ENCODE measurements around the gene ZNF747.
"Not testable (repeated sequence)": the region's sequence is repeated elsewhere in the genome, so short reads cannot be mapped to it uniquely, and the experiment has no call there.

Gene ZNF747

DNA sequence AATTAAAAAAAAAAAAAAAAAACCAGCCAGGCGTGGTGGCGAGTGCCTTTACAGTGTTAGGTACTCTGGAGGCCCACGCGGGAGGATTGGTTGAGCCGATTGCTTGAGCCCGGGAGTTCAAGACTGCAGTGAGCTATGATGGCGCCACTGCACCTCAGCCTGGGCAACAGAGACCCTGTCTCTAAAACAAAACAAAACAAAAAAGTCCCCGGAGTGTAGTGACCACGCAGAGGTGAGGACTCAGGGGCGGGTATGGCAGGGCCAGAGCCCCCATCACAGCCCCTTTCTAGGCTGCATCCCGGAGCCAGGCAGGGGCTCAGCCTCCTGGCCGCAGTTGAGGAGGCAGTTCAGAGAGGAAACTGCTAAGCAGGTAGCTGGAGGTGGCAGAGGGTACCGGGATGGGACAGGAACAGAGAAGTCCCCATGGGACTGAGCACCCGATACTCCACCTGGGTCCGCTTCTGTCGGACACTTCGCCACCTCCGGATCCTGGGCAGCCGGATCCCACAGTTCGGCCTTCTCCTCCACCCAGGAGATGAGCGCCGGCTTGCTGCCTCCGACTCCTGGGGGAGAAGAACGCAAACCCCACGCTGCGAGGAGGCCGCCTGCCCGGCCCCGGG is 800 bp downstream of the ZNF747 start:
- DNase-seq (ENCODE audit: low read depth): no peak

DNA sequence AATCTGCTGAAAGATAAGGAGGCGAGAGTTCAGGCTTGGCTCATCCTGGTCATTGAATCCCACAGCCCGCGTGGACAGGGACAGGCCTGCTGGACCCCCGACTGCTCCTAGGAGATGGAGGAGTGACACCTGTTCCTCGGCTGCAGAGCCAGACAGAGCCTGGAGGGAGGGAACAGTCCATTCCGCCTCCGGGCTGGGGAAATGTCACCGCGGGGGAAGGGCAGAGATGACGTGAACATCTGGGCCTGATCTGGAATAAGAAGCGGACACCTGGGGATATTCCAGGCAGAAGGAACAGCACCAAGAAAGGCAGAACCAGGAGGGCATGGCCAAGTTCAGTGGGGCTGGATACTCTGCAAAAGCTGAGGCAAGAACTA is 1.5 kb downstream of the ZNF747 start:
- DNase-seq (ENCODE audit: low read depth): no peak

DNA sequence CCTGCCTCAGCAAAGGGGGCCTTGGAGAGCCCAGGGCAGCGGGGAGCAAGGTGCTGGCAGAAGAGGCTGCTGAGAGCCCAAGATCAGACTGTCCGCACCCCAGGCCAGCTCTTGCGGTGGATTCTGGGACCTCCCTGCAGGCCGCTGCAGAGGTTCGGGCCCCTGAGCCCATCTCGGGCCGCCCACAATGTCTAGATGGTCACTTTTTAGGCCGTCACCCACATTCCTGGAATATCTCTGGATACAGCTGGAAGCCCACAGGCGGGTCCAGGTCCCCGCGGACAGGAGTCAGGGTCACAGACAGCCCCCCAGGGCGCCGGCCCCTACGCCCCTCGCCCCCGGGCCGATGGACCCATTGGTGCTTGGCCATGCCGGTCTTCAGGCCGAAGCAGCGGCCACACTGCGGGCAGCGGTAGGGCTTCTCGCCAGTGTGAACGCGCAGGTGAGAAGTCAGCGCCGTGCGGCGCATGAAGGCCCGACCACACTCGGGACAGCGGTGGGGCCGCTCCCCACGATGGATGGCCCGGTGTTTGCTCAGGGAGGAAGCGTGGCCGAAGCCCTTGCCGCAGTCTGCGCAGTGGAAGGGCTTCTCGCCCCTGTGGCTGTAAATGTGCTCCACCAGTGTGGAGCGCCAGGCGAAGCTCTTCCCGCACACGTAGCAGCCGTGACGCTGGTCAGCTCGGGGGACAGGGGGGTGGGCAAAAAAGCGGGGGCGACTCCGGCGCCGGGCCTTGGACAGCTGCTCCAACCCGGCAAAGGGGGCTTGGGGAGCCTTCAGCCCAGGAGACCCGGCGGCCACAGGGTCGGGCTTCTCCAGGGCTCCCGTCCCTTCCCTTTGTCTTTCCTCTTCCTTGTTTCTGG is 2.1 kb downstream of the ZNF747 start:
- no peak for DNase-seq (ENCODE audit: low read depth)

DNA sequence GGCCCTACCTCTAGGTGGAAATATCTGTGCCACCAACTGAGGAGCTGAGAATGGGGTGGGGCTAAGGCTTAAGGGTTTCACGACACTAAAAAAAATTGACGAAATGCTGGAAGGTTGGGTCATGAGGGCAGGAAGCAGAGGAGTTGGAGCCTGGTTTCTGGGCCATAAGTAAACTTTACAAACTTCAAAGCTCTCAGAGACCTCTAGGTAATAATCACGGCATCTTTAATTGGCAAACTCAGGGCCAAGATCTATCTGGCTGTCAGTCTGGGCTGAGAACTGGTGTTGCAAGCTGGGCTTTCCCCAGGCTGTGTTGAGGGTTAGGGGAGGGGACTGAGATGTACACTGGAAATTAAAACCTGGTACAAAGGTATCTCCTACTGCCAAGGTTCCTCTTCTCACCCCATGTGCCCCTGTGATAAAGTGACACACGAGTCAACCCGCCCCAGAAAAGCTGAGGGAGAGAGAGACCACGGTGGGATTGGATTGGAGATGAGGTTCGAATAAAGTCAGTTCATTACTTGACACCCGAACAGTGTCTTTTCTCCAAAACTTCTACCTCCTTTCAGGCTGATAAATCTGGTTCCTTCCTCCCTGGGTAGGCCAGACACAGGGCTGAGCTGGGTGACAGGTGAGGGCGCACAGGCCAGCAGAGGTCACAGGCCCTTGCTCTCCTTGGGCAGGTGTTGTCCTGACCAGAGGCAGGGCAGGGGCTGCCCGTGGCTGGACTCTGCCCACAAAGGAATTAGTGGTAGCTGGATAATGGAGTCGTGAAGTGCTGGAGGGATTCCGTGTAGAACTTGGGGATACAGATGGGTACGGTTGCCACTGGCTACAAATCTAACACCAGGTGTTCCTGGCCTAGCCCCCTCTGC is 4.3 kb downstream of the ZNF747 start:
- no peak for DNase-seq (ENCODE audit: low read depth)

DNA sequence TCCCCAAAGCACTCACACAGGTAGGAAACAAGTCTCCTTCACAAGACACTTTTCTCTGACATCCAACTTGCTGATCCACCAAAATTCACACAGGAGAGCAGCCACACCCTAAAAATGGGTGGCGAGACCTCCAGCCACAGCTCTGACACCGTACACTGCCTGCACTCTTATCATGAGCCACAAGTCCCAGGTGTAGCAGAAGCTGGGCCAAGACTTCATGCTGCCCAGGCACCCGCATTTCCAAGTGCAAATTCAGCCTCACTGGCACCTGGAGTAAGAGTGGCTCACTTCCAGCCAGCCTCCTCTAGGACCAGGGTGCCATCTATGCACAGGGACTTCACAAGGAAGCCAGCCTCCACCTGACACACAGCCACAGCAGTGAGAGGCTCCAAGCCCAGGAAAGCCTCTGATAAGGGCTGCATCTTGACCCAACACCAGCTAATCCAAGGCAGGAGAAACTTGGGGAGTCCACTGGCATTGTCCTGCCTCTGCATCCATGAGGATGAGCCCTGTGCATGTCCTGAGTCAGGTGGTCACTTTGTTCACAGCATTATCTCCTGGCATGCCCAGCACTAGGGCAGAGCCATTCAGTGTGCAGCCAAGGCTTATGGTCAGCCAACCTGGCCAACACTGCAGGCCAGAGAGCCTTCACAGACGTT is 5.7 kb downstream of the ZNF747 start:
- DNase-seq (ENCODE audit: low read depth): no peak

DNA sequence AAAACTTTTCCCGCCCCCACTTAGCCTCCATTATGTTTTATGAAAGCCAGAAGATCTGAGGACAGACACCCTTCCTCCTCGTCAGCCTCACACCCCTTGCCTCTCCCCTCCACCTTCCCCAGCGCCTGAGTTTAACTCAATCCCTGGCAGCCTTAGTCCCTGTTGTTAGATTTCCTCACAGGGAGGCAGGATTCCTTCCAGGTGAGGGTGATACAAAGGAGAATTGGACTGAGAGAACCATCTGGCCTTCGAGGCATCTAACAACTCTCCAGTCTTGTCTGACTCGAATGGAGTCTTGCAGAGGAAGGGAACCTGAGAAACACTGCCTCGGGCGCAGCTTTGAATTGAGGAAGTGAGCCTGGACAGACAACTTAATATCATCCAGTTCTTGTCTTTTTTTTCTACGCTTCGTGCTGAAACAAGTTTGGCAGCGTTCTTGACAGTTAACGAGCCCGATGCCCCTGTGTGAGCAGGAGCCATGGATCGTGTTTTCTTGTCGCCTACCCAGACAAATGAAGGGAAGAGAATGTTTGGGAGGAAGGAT is 7.0 kb downstream of the ZNF747 start:
- no peak for DNase-seq (ENCODE audit: low read depth)

DNA sequence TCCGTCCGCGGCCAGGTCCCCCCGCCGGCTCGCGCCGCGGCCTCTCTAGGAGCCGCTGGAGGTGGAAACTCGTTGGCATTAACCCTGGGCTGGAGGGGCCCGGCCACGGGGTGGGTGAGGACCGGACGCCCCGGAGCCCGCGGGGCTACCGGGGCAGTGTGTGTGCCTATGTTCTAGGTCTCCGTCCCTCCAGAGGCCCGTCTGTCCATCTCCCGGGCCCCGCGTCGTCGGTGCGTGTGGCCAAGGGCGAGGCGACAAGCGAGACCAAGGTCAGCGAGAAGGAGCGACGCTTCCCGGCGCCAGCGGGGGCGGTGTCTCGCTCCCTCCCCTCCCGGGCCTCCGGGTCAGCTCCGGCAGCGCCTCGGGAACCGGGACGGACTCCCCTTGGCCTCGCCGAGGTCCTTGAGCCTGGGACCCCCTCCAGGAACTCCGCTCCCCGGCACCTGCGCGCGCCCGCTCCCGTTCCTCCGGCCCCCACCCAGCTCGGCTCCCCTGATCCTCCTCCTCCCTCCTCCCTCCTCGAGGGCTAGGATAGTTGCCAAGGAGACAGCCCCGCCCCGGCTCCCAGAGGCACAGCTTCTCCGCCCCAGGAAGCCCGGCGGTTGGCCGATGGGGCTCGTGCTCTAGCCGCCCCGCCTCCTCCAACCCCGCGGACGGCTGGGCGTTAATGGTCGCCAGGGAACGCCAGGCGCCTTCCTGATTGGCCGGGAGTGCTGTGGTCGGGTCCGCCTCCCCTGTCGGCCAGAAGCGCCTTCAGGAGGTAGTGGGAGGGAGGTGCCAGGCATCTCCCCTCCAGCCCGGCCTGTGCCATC is 7.6 kb downstream of the ZNF747 start:
- peak; percentile 82 for DNase-seq (ENCODE audit: low read depth)

DNA sequence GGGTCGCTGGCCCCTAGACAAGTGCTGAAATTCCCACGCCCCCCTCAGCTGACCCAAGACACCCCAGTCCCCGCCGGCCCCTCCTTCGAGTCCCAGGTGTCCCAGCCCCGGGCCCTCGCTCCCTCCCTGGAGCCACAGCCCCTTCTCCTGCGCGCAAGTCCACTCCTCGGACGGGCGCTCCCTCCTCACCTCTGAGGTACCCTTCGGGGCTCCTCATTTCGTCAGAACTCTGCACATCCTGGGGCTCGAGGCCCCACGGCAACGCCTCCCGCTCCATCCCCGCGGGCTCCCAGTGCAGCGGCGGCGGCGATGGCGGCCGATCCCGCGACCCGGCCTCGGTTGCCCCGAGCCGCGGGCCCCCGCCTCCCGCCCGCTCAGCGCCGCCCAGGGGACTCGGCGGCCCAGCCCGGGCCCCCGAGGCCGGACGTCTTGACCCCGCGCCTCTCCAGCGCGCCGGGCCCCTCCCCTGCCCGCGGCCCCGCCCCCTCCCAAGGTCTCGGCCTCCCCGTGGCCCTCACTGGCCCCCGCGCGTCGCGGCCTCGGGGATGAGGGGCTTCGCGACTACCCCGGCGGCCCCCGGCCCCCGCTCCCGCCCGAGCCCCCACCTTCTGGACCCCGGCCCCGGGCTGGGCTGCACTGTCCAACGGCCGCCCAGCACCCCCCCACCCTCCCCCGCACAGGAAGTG is 8.4 kb downstream of the ZNF747 start, which contains the start of gene ZNF768:
Gene ZNF768, minus strand, starts transcription at position 430 of the 686 bp plus-strand sequence. Its CDS starts 153 bp downstream, at position 277.
- peak; percentile 20 for DNase-seq (ENCODE audit: low read depth)

DNA sequence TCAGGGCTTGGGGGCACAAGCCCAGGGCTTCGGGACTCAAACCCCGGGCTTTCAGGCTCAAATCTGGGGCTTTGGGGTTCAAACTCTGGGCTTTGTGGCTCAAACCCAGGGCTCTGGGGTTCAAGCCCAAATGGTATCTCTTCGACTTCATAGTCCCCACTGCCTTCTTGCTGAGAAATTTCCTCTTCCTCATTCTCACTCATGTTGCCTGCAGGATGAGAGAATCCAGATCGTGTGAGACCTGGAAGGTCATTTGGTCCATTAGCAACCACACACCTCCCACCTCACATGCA is 8.9 kb downstream of the ZNF747 start:
- no peak for DNase-seq (ENCODE audit: low read depth)

DNA sequence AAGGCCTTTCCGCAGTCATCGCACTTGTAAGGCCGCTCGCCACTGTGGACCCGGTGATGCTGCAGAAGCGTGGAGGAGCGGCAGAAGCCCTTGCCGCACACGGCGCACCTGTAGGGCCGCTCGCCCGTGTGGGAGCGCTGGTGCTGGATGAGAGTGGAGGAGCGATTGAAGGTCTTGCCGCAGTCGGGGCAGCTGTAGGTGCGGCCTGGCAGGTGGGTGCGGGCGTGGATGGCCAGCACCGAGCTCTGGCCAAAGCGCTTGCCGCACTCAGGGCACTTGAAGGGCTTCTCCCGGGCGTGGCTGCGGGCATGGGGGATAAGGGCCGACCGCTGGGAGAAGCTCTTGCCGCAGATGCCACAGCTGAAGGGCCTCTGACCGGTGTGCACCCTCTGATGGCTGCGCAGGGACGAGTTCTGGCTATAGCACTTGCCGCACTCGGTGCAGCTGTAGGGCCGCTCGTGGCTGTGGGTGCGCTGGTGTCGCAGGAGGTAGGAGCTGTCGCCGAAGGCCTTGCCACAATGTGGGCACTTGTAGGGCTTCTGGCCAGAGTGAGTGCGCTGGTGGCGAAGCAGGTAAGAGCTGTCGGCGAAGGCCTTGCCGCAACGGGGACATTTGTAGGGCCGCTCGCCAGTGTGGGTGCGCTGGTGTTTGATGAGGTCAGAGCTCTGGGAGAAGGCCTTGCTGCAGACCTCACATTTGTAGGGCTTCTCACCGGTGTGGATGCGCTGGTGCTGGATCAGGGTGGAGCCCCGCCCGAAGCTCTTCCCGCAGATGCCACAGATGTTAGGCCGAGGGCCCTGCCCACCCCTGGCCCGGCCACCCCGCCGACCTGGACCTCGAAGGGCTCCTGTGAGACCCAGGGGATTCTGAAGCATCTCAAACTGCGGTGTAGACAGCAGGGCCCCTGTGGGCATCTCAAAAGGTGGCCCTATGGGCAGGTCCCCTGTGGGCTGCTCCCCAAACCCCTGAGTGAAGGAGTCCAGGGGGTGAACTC is 9.8 kb downstream of the ZNF747 start:
- DNase-seq (ENCODE audit: low read depth): no peak

DNA sequence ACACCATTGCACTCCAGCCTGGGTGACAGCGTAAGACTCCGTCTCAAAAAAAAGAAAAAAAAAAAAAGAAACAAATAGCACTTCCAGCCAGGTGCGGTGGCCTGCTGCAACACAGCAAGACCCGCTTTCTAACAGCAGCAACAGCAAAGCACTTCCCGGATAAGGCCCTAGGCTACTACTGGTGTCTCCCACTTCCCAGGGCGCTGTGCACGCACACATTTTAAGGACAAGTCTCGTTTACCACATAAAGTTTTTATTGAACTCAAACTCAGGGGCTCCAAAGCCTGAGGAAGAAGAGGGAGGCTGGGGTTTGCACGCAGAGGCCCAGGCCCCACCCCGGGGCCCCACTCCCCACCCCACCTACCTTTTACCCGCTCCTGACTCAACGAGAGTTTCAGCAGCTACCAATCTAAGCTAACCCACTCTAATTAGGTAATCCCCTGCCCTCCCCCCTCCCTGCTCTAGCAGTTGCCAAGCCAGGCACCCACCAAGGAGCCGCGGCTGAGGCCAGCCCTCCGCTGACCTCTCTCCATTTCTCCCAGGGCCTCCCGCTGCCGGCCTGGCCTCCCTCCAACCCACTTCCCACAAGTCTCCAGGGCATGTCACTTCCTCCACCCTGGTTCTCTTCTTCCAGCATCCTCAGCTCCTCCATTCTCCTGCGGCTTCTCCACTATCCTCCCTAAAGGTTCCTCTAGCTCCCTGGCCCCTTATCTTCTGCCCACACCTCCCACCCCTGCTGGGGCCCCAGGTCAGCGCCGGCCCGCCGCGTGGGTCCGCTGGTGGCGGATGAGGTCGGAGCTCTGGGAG is 10.7 kb downstream of the ZNF747 start:
- no peak for DNase-seq (ENCODE audit: low read depth)

DNA sequence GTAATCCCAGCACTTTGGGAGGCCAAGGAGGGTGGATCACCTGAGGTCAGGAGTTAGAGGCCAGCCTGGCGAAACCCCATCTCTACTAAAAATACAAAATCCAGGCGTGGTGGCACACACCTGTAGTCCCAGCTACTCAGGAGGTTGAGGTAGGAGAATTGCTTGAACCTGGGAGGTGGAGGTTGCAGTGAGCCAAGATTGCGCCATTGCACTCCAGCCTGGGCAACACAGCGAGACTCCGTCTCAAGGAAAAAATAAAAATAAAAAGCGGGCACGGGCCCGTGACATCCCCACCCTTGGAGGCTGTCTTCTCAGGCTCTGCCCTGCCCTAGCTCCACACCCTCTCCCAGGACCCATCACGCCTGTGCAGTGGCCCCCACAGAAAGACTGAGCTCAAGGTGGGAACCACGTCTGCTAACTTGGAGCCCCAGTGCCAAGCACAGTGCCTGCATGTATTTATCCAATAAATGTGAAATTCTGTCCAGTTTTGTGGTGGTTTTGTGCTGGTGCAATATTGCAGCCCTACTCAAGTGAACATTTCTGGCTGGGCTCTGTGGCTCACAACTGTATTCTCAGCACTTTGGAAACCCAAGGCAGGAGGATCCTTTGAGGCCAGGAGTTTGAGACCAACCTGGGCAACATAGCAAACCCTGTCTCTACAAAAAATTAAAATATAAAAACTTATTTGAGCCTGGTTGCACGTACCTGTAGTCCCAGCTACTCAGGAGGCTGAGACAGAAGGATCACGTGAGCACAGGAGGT is 11.8 kb downstream of the ZNF747 start:
- DNase-seq (ENCODE audit: low read depth): not testable (repeated sequence)

DNA sequence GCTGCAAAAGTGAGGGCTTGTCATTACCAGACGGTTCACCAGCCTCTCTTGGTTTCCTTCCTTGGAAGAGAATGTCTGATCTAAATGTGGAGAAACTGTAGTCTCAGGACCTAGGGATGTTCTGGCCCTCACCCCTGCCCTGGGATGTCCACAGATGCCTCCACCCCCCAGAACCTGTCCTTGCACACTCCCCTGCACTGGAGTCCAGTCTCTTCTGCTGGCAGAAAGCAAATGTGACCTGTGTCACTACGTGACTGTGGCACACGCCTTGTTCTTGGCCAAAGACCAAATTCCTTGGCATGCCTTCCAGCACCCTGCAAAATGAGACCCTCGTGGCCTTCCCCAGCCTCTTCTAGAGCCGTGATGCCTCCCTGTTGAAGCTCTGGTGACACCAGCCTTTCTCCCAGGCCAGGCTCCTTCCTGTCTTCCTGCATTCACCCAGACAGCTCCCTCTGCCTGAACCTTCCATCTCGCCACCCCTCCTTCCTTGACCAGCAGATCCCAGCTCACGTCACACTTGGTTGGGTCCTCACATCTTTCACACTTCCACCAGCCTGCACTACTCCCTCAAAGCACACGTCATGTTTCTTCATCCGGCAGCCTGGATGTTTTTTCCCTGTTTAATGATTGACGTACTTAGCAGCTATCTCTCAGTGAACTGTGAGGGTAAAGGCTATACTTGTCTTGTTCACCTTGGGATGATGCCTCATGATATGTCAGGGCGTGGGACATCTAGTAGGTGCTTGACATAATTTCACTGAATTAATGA is 12.6 kb downstream of the ZNF747 start:
- no peak for DNase-seq (ENCODE audit: low read depth)

DNA sequence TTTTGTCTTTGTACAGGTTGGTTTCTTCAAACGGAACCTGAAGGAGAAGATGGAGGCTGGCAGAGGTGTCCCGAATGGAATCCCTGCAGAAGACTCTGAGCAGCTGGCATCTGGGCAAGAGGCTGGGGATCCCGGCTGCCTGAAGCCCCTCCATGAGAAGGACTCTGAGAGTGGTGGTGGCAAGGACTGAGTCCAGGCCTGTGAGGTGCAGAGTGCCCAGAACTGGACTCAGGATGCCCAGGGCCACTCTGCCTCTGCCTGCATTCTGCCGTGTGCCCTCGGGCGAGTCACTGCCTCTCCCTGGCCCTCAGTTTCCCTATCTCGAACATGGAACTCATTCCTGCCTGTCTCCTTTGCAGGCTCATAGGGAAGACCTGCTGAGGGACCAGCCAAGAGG is 13.2 kb downstream of the ZNF747 start:
- DNase-seq (ENCODE audit: low read depth): no peak

DNA sequence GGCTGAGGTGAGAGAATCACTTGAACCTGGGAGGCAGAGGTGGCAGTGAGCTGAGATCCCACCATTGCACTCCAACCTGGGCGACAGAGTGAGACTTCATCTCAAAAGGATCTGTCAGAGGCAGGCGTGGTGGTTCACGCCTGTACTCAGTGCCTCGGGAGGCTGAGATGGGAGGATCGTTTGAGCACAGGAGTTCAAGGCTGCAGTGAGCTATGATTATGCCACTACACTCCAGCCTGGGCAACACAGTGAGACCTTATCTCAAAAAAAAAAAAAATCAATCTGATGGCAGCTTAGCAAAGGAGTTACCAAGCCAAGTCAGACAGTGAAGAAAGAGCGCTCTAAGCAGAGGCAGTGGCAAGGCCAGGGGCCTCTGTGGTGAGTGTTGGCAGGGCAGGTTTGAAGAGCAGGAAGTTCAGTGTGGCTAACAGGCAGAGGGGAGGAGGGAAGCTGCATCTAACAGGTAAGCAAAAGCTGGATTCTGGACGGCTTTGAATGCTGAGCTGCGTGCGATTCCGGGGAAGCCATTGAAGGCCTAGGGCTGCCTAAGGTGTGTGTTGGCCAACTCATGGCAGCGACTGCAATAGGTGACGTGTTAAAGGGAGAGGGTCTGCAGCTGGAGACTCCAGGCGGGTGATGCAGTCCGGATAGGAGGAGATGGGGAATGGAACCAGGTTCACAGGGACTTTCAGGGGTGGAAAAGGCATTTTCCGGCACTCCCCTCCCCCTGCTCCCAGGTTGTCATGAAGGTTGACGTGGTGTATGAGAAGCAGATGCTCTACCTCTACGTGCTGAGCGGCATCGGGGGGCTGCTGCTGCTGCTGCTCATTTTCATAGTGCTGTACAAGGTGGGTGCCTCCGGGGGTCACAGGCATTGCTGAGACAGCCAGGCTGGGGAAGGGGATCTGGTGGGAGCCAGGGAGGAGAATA is 15.3 kb downstream of the ZNF747 start:
- no peak for DNase-seq (ENCODE audit: low read depth)

DNA sequence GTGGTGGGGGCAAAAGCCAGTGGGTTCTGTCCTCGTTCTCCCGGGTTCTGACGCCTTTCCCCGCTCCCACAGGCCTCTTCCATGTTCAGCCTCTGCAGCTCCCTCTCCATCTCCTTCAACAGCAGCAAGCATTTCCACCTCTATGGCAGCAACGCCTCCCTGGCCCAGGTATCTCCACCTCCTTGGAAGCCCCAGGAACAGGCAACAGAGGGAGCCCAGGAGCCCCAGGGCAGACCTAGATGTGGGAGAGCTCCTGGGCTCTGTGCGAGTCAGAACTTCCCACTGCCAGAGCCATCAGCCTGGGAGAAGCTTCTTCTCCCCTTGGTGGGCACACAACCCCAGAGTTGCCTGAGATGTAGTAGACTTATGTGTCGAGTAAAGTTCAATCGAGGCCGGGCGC is 16.1 kb downstream of the ZNF747 start:
- no peak for DNase-seq (ENCODE audit: low read depth)

Data from activated gamma-delta T cell treated with anti-CD3 and anti-CD28 coated beads, Interleukin-2, amount 50 U/mL, for 16 hours (primary cell).